OCI-LY1 (cell line): ENCODE data around the gene AGAP1.

Source experiments
- H2AFZ ChIP-seq: fragments of 200-600 bp; sonication (generic), shearing (Covaris generic); 2 replicates; pipeline ENCODE4 v1.6.0; 2014; ENCODE audit warnings: antibody characterized with exemption, mild to moderate bottlenecking, low read length
- H3F3A ChIP-seq: fragments of 200-600 bp; sonication (generic), shearing (Covaris generic); 2 replicates; pipeline ENCODE4 v1.6.0; 2014; ENCODE audit warnings: mild to moderate bottlenecking, antibody characterized with exemption, low read length, moderate library complexity; ENCODE audit not compliant: insufficient read depth
- H3K27ac ChIP-seq: fragments of 200-600 bp; sonication (generic); 2 replicates; pipeline ENCODE4 v1.5.1; 2014; ENCODE audit warnings: low read length, mixed run types, mild to moderate bottlenecking, low read depth; ENCODE audit not compliant: poor library complexity, severe bottlenecking
- H3K27me3 ChIP-seq: fragments of 200-600 bp; sonication (generic); 2 replicates; pipeline ENCODE4 v1.6.0; 2014; ENCODE audit warnings: antibody characterized with exemption, mild to moderate bottlenecking, low read length, moderate library complexity; ENCODE audit not compliant: insufficient read depth
- H3K36me3 ChIP-seq: fragments of 200-600 bp; sonication (generic); 2 replicates; pipeline ENCODE4 v1.6.1; 2014; ENCODE audit warnings: mild to moderate bottlenecking, antibody characterized with exemption, low read length, moderate library complexity, mixed read lengths; ENCODE audit not compliant: insufficient read depth
- H3K4me1 ChIP-seq: fragments of 200-600 bp; sonication (generic); 2 replicates; pipeline ENCODE4 v1.5.1; 2014; ENCODE audit warnings: mild to moderate bottlenecking, low read length, moderate library complexity; ENCODE audit not compliant: insufficient read depth, severe bottlenecking
- H3K4me2 ChIP-seq: fragments of 200-600 bp; sonication (generic), shearing (Covaris generic); 2 replicates; pipeline ENCODE4 v1.6.1; 2014; ENCODE audit warnings: low read length
- H3K4me3 ChIP-seq: fragments of 200-600 bp; sonication (generic); 2 replicates; pipeline ENCODE4 v1.5.1; 2014; ENCODE audit warnings: low read length, low read depth, mild to moderate bottlenecking, mixed read lengths; ENCODE audit not compliant: poor library complexity, severe bottlenecking
- H3K79me2 ChIP-seq: fragments of 200-600 bp; shearing (Covaris generic); 2 replicates; pipeline ENCODE4 v1.6.1; 2016; ENCODE audit warnings: mixed run types, low read length, mixed read lengths; ENCODE audit not compliant: insufficient read depth
- H3K9ac ChIP-seq: fragments of 200-600 bp; sonication (generic), shearing (Covaris generic); 2 replicates; pipeline ENCODE4 v1.6.1; 2014; ENCODE audit warnings: mild to moderate bottlenecking, low read length, mixed read lengths
- H3K9me2 ChIP-seq: fragments of 200-600 bp; sonication (generic), shearing (Covaris generic); 2 replicates; pipeline ENCODE4 v1.6.1; 2014; ENCODE audit warnings: low read depth, mild to moderate bottlenecking, low read length, mixed read lengths
- H3K9me3 ChIP-seq: fragments of 200-600 bp; shearing (Covaris generic); 2 replicates; pipeline ENCODE4 v1.6.1; 2014; ENCODE audit warnings: low read length, mixed read lengths
- H4K20me1 ChIP-seq: fragments of 200-600 bp; sonication (generic), shearing (Covaris generic); 2 replicates; pipeline ENCODE4 v1.6.0; 2016; ENCODE audit warnings: mild to moderate bottlenecking, low read length; ENCODE audit not compliant: insufficient read depth
- CTCF ChIP-seq: fragments of 200-600 bp; sonication (generic), shearing (Covaris generic); IDR thresholded peaks from 2 replicates; pipeline ENCODE4 v1.5.1; 2017; ENCODE audit warnings: mild to moderate bottlenecking, antibody characterized with exemption, low read length, moderate library complexity, mixed read lengths
- EZH2 ChIP-seq: fragments of 200-600 bp; sonication (generic), shearing (Covaris generic); IDR thresholded peaks from 2 replicates; pipeline ENCODE4 v1.8.0; 2017; ENCODE audit warnings: borderline replicate concordance, mixed run types, mild to moderate bottlenecking, antibody characterized with exemption, low read length, moderate library complexity, mixed read lengths

The AGAP1 gene

DNA sequence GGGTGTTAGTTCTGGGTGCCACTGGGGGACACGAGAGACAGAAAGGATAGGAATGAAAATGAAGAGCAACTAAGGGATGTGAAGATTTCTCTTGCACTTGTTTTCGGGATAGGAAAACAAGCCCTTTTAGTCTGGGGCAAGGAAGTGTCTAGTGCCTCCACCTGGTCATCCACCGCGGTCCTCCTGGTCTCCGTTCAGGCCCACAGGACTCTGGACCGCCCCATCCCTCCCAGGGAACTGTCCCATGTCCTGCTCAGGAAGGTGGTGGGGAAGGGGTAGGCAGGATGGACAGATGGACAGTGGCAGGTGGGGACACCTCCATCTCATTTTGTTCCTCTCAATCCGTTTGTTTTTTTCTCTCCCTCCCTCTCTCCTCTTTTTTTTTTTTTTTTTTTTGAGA lies 45.9 kb downstream of the AGAP1 start:
- H3K79me2 ChIP-seq: no peaks in the 10 kb centered on the region
- TF ChIP-seq CTCF: no peak
- TF ChIP-seq EZH2: no peak
- no peak overlapping the region for H3K27ac ChIP-seq
- H3K4me3 ChIP-seq: no peak overlapping the region
- H3K4me2 ChIP-seq: no peak overlapping the region
- no peaks in the 10 kb centered on the region for H3K36me3 ChIP-seq
- no peak overlapping the region for H3K9ac ChIP-seq
- no peaks in the 10 kb centered on the region for H3F3A ChIP-seq
- H3K9me2 ChIP-seq: no peaks in the 10 kb centered on the region
- H3K4me1 ChIP-seq: no peaks in the 10 kb centered on the region
- H2AFZ ChIP-seq: no peak overlapping the region
- no peaks in the 10 kb centered on the region for H3K9me3 ChIP-seq
- H4K20me1 ChIP-seq: no peaks in the 10 kb centered on the region
- H3K27me3 ChIP-seq: peaks cover 4% of the 10 kb centered on the region; the same call in 1 of the 2 replicates

- Histone ChIP-seq H3K9ac (no peak overlapping the region), H3K27me3 (peaks cover 4% of the 10 kb centered on the region; the same call in 1 of the 2 replicates), H3K4me3 (no peak overlapping the region), H3F3A (no peaks in the 10 kb centered on the region), H3K4me2 (no peak overlapping the region), H3K9me2 (no peaks in the 10 kb centered on the region), H4K20me1 (no peaks in the 10 kb centered on the region), H3K4me1 (no peaks in the 10 kb centered on the region), H3K27ac (no peak overlapping the region), H3K9me3 (no peaks in the 10 kb centered on the region), H3K79me2 (no peaks in the 10 kb centered on the region), H3K36me3 (no peaks in the 10 kb centered on the region), H2AFZ (no peak overlapping the region)
- no peak for TF ChIP-seq EZH2
- TF ChIP-seq CTCF: no peak
These were observed 47.2 kb downstream of the AGAP1 start for GRCh38 chr2:235541016-235541415.

DNA sequence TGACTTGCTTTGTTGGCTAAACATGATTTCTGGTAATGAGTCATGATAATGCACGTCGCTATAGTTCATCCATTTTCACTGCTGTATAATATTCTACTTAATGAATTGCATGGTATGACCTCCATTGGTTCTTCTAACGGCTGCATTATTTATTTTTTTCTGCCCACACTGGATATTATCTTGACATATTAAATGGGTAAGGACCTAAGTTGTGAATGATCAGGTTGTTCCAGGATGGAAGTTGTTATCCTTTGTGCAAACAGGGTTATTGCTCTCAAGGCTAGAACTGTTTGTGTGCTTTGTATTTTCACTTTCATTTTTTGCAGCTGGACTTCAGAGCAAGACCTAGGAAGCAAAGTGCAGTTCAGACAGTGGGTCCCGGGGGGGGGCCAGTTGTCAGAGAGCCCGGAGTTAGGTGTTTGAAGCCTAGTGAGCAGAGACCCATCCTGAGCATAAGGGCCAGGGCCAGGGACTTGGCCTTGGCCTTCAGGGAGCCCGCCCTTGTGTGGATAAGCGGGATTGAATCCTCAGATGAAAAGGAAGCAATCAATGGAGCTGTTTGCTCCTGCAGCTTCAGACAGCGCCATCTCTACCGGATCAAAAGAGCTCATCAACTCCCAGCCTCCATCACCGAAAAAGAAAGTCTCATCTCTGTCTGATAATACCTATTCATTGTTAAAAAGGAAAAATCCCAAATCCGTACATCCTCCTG lies 48.2 kb downstream of the AGAP1 start:
- H3K27me3 ChIP-seq: peaks cover 4% of the 10 kb centered on the region; the same call in 1 of the 2 replicates
- H4K20me1 ChIP-seq: no peaks in the 10 kb centered on the region
- no peak overlapping the region for H2AFZ ChIP-seq
- no peak for TF ChIP-seq EZH2
- TF ChIP-seq CTCF: no peak
- H3F3A ChIP-seq: no peaks in the 10 kb centered on the region
- H3K36me3 ChIP-seq: no peaks in the 10 kb centered on the region
- H3K9me3 ChIP-seq: no peaks in the 10 kb centered on the region
- no peak overlapping the region for H3K27ac ChIP-seq
- no peaks in the 10 kb centered on the region for H3K79me2 ChIP-seq
- no peak overlapping the region for H3K4me2 ChIP-seq
- H3K9ac ChIP-seq: no peak overlapping the region
- no peak overlapping the region for H3K4me3 ChIP-seq
- no peaks in the 10 kb centered on the region for H3K9me2 ChIP-seq
- no peaks in the 10 kb centered on the region for H3K4me1 ChIP-seq
